ENCODE data around the gene C1orf232.

- TF ChIP-seq CTCF (conservative IDR thresholded peaks at IDR 0.05; ENCODE audit: low read length): no peak
- no peak for TF ChIP-seq EZH2phosphoT487 (IDR thresholded peaks at IDR 0.05; ENCODE audit: borderline replicate concordance, low read depth, low read length)
These were observed 8.0 kb downstream of the C1orf232 start for GRCh38 chr1:26160527-26161414.

All from OCI-LY7 (cell line).